Panc1 (cell line): ENCODE measurements around the gene MAP7.

Experiments
- POLR2AphosphoS5 ChIP-seq: IDR thresholded peaks from 2 replicates; pipeline ENCODE4 v1.6.1; 2012; ENCODE audit warnings: mild to moderate bottlenecking, low read depth, low read length, moderate library complexity
- SIN3A ChIP-seq: IDR thresholded peaks from 2 replicates; pipeline ENCODE4 v1.6.1; 2012; ENCODE audit warnings: low read depth, mild to moderate bottlenecking, low read length, moderate library complexity, borderline replicate concordance; ENCODE audit not compliant: insufficient read depth
- TCF7L2 ChIP-seq: IDR thresholded peaks from 2 replicates; pipeline ENCODE4 v1.6.1; 2011; ENCODE audit warnings: mild to moderate bottlenecking, low read depth, low read length, inconsistent platforms
- TF ChIP-seq, protein P1 (sequence below), 2 experiments: IDR thresholded peaks; 2 replicates each; pipeline ENCODE4 v1.6.1; 2011 to 2012; ENCODE audit warnings: low read depth in 2 of 2, control low read depth in 1 of 2, low read length in 1 of 2, mild to moderate bottlenecking in 1 of 2, moderate library complexity in 1 of 2; ENCODE audit not compliant: insufficient read depth in 1 of 2
- TF ChIP-seq, protein P2 (sequence below): fragments of 450-650 bp; IDR thresholded peaks from 2 replicates; pipeline ENCODE4 v1.5.1; 2017; ENCODE audit warnings: mild to moderate bottlenecking

DNA sequence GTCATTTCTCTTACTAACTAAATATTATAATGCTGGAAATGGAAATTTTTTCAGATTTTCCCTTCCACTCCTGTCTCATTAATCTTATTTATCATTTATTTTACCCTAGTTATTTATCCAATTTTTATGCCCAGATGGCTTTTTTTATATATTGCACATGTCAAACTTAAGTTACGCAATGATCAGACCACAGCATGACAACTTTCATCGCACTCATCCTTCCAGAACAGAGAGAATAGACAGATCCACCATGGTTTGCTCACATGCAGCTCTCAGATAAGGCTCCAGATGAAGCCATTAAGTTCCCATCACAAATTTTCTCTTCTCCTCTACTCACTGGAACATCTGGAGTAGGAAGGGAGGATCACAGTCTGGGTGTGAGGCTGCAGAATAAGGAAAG is 48.7 kb downstream of the MAP7 start:
- no peak for TF ChIP-seq POLR2AphosphoS5
- TF ChIP-seq, protein P1, sequence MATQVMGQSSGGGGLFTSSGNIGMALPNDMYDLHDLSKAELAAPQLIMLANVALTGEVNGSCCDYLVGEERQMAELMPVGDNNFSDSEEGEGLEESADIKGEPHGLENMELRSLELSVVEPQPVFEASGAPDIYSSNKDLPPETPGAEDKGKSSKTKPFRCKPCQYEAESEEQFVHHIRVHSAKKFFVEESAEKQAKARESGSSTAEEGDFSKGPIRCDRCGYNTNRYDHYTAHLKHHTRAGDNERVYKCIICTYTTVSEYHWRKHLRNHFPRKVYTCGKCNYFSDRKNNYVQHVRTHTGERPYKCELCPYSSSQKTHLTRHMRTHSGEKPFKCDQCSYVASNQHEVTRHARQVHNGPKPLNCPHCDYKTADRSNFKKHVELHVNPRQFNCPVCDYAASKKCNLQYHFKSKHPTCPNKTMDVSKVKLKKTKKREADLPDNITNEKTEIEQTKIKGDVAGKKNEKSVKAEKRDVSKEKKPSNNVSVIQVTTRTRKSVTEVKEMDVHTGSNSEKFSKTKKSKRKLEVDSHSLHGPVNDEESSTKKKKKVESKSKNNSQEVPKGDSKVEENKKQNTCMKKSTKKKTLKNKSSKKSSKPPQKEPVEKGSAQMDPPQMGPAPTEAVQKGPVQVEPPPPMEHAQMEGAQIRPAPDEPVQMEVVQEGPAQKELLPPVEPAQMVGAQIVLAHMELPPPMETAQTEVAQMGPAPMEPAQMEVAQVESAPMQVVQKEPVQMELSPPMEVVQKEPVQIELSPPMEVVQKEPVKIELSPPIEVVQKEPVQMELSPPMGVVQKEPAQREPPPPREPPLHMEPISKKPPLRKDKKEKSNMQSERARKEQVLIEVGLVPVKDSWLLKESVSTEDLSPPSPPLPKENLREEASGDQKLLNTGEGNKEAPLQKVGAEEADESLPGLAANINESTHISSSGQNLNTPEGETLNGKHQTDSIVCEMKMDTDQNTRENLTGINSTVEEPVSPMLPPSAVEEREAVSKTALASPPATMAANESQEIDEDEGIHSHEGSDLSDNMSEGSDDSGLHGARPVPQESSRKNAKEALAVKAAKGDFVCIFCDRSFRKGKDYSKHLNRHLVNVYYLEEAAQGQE (IDR thresholded peaks at IDR 0.05; ENCODE audit: insufficient read depth in 1 of 2, low read depth in 2 of 2, low read length in 1 of 2): no peak
- TF ChIP-seq, protein P2, sequence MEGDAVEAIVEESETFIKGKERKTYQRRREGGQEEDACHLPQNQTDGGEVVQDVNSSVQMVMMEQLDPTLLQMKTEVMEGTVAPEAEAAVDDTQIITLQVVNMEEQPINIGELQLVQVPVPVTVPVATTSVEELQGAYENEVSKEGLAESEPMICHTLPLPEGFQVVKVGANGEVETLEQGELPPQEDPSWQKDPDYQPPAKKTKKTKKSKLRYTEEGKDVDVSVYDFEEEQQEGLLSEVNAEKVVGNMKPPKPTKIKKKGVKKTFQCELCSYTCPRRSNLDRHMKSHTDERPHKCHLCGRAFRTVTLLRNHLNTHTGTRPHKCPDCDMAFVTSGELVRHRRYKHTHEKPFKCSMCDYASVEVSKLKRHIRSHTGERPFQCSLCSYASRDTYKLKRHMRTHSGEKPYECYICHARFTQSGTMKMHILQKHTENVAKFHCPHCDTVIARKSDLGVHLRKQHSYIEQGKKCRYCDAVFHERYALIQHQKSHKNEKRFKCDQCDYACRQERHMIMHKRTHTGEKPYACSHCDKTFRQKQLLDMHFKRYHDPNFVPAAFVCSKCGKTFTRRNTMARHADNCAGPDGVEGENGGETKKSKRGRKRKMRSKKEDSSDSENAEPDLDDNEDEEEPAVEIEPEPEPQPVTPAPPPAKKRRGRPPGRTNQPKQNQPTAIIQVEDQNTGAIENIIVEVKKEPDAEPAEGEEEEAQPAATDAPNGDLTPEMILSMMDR: no peak
- no peak for TF ChIP-seq SIN3A
- no peak for TF ChIP-seq TCF7L2
